GM13977 (cell line): ENCODE measurements around the gene SFMBT2.

Source experiments
- DNase-seq: peaks from one replicate; pipeline ENCODE4 v3.0.0; 2012; ENCODE audit warnings: low spot score
- in situ Hi-C: fragments of 300-500 bp; cut with MboI; formaldehyde crosslinking; loops from one replicate; pipeline ENCODE4 v1.12.0; 2022; ENCODE audit warnings: low sequenced_read_pairs, low pct_unique_long_range_greater_than_20kb, mixed read lengths, inconsistent platforms; ENCODE audit not compliant: unreplicated experiment
- TF ChIP-seq, protein P1 (sequence below): IDR thresholded peaks from 2 replicates; pipeline ENCODE4 v1.5.1; 2012; ENCODE audit warnings: mild to moderate bottlenecking, control low read depth; ENCODE audit not compliant: insufficient read depth; ENCODE audit errors: extremely low read depth, missing control alignments

Gene SFMBT2

GRCh38 chr10:7425691-7426090 lies 14.9 kb upstream of the SFMBT2 start:
- DNase-seq: no peak
- TF ChIP-seq, protein P1, sequence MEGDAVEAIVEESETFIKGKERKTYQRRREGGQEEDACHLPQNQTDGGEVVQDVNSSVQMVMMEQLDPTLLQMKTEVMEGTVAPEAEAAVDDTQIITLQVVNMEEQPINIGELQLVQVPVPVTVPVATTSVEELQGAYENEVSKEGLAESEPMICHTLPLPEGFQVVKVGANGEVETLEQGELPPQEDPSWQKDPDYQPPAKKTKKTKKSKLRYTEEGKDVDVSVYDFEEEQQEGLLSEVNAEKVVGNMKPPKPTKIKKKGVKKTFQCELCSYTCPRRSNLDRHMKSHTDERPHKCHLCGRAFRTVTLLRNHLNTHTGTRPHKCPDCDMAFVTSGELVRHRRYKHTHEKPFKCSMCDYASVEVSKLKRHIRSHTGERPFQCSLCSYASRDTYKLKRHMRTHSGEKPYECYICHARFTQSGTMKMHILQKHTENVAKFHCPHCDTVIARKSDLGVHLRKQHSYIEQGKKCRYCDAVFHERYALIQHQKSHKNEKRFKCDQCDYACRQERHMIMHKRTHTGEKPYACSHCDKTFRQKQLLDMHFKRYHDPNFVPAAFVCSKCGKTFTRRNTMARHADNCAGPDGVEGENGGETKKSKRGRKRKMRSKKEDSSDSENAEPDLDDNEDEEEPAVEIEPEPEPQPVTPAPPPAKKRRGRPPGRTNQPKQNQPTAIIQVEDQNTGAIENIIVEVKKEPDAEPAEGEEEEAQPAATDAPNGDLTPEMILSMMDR: no peak
- in situ Hi-C loops: no loop called here

GRCh38 chr10:7424919-7425318 lies 14.1 kb upstream of the SFMBT2 start:
- no peak for DNase-seq
- in situ Hi-C loops: loop anchor here (25.0 kb wide), 1 partner anchor 763 kb away; no protein-coding TSS in a partner anchor
- TF ChIP-seq, protein P1: no peak

DNA sequence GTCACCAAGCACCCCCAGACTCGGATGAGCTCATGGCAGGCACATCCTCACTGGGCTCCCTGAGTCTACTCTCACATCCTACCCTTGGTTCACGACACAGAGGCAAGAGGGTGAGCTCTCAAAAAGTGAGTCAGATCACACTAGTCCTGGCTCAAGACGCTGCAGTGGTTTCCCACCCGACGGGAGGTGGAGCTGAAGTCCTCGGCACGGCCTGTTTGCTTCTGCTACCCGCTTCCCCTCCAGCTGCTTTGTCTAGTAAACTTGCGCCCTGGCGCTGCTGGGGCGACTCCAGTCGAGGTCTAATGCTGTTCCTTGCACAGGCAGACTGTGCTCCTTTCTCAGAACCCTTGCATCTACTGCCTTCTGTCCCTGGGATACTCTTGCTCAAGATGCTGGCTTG lies 13.5 kb upstream of the SFMBT2 start:
- TF ChIP-seq, protein P1: no peak
- in situ Hi-C loops: loop anchor here (25.0 kb wide), 1 partner anchor 762 kb away; no protein-coding TSS in a partner anchor
- DNase-seq: no peak

DNA sequence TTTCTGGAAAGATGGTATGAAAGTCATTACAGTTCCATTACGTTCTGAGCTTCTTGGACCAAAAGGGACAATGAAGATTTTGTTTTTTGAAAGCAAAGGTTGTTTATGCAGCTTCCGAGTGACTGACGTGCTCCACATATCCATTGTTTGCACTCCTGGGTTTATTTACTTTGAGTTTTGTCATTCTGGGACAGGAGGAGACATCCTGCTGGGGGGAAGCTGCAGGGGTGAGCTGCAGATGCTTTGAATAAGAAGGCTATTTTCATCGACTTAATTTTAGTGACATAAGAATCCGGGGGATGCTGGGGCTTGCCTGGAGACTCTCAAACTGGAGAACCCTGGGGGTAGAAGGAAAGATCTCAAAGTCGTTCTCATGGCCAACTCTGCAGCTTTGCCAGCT lies 12.7 kb upstream of the SFMBT2 start:
- in situ Hi-C loops: loop anchor here (25.0 kb wide), 1 partner anchor 761 kb away; no protein-coding TSS in a partner anchor
- DNase-seq: no peak
- TF ChIP-seq, protein P1: no peak

DNA sequence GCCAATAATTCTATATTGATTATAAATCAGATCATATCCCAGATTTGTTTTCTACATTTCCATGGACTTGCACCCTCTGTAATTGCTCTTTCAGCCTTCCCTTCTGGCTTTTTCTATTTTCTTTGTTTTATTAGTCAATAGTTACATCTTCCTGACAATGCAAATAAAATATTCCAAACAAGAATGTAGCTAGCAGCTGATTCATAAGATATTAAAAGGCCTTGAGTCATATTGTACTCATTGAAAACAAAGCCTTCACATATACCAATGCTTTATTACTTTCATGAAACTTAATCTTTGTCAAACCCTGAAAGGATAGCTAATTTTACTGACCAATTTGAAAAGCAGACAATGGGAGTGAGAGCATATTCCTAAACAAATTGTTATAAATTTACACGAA lies 10.7 kb upstream of the SFMBT2 start:
- TF ChIP-seq, protein P1: no peak
- in situ Hi-C loops: loop anchor here (25.0 kb wide), 1 partner anchor 759 kb away; no protein-coding TSS in a partner anchor
- DNase-seq: no peak

- in situ Hi-C loops: loop anchor here (10.0 to 25.0 kb wide), 2 partner anchors 505 to 758 kb away; no protein-coding TSS in a partner anchor
- no peak for DNase-seq
- TF ChIP-seq, protein P1: no peak
These were observed 9.2 kb upstream of the SFMBT2 start for GRCh38 chr10:7419998-7420397.
